ENCODE results near the gene ADCY6.

DNA sequence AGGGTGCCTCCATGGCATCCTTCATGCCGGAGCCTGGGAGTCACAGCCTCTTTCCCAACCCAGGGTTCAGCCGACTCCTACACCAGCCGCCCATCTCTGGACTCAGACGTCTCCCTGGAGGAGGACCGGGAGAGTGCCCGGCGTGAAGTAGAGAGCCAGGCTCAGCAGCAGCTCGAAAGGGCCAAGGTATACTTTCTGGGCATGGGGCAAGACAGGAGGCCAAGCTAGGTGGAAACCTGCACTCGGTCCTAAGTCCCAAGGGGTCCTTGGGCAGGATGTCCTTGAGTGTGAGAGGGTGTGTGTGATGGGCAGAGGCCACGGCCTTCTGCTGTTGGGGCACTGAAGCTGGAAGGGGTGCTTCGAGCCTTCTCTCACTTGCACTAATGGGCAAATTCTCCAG lies 34.4 kb upstream of the ADCY6 start:
- TF ChIP-seq CTCF (IDR thresholded peaks at IDR 0.05) (no peak), POLR2A (IDR thresholded peaks at IDR 0.05) (no peak)

Measured in heart left ventricle (tissue), 13 donors.